Fibroblast of lung (primary cell): ENCODE measurements around the gene C11orf71. TPM values are rescaled to one million over a fixed set of nuclear protein-coding genes. Genes with fewer than 3 reads are reported as not detected.

Source experiments
- DNase-seq, 2 donors: peaks; one replicate each; pipeline versions ENCODE4 v3.0.0 to v3.0.0-alpha.2; 2010; ENCODE audit warnings: low read depth in 2 of 2
- H2AFZ ChIP-seq: 2 replicates; pipeline ENCODE4 v1.5.1; 2012; ENCODE audit warnings: low read length, control low read depth, inconsistent platforms
- H3K27ac ChIP-seq: 2 replicates; pipeline ENCODE4 v1.5.1; 2011; ENCODE audit warnings: low read length, control low read depth; ENCODE audit not compliant: insufficient read depth
- H3K27me3 ChIP-seq: 2 replicates; pipeline ENCODE4 v1.5.1; 2011; ENCODE audit warnings: mild to moderate bottlenecking, low read length; ENCODE audit not compliant: control insufficient read depth, insufficient read depth
- H3K36me3 ChIP-seq: 2 replicates; pipeline ENCODE4 v1.5.1; 2011; ENCODE audit warnings: low read length; ENCODE audit not compliant: control insufficient read depth, insufficient read depth
- H3K4me1 ChIP-seq: 2 replicates; pipeline ENCODE4 v1.5.1; 2011; ENCODE audit warnings: low read length; ENCODE audit not compliant: control insufficient read depth, insufficient read depth; ENCODE audit errors: extremely low read depth
- H3K4me2 ChIP-seq: 2 replicates; pipeline ENCODE4 v1.5.1; 2011; ENCODE audit warnings: low read length, control low read depth; ENCODE audit not compliant: insufficient read depth; ENCODE audit errors: extremely low read depth
- H3K4me3 ChIP-seq, 4 experiments: fragments of 200-600 bp in 1 of 4; sonication (generic) in 1 of 4; replicated peaks in 1 of 4; 2 replicates each; pipeline ENCODE4 v1.5.1; 2011 to 2016; ENCODE audit warnings: low read length in 4 of 4, low read depth in 3 of 4, mild to moderate bottlenecking in 3 of 4, control low read depth in 2 of 4, inconsistent platforms in 1 of 4, mixed read lengths in 1 of 4; ENCODE audit not compliant: insufficient read depth in 1 of 4; ENCODE audit errors: control extremely low read depth in 1 of 4
- H3K79me2 ChIP-seq: 2 replicates; pipeline ENCODE4 v1.5.1; 2012; ENCODE audit warnings: mild to moderate bottlenecking, low read length, inconsistent platforms; ENCODE audit not compliant: control insufficient read depth, insufficient read depth
- H3K9ac ChIP-seq: 2 replicates; pipeline ENCODE4 v1.5.1; 2011; ENCODE audit warnings: mild to moderate bottlenecking, low read length, control low read depth; ENCODE audit not compliant: insufficient read depth
- H3K9me3 ChIP-seq: 2 replicates; pipeline ENCODE4 v1.5.1; 2012; ENCODE audit warnings: low read depth, low read length; ENCODE audit not compliant: control insufficient read depth, insufficient read depth
- H4K20me1 ChIP-seq: 2 replicates; pipeline ENCODE4 v1.5.1; 2011; ENCODE audit warnings: low read length; ENCODE audit not compliant: control insufficient read depth, insufficient read depth; ENCODE audit errors: extremely low read depth
- EZH2 ChIP-seq: IDR thresholded peaks from 2 replicates; pipeline ENCODE4 v1.5.1; 2012; ENCODE audit warnings: low read length, control low read depth, mild to moderate bottlenecking; ENCODE audit errors: missing control alignments
- polyA plus RNA-seq, 2 donors: library from polyadenylated mRNA; depleted of rRNA in 1 of 2; stranded (reverse) in 1 of 2; unstranded in 1 of 2; fragments of >200 nt; gene quantifications; 2 replicates each; pipeline ENCODE4 v1.2.1, GENCODE V29; 2011 to 2012; ENCODE audit warnings: missing spikeins in 1 of 2
- total RNA-seq: library from RNA; depleted of rRNA; stranded (reverse); fragments of >200 nt; gene quantifications from 2 replicates; pipeline ENCODE4 v1.2.1, GENCODE V29; 2014
- TF ChIP-seq, protein P1 (sequence below), 2 donors: IDR thresholded peaks in 1 of 2; conservative IDR thresholded peaks in 1 of 2; 1 replicate in 1 of 2; 2 replicates in 1 of 2; pipeline ENCODE4 v1.5.1; 2011 to 2012; ENCODE audit warnings: low read length in 2 of 2, control low read depth in 1 of 2, inconsistent platforms in 1 of 2, low read depth in 1 of 2, mild to moderate bottlenecking in 1 of 2

Gene C11orf71
- total and polyA plus RNA-seq, 2 donors (not counting 1 experiment from before 2014, with no cell fraction given) = 4.0 to 9.6 TPM

DNA sequence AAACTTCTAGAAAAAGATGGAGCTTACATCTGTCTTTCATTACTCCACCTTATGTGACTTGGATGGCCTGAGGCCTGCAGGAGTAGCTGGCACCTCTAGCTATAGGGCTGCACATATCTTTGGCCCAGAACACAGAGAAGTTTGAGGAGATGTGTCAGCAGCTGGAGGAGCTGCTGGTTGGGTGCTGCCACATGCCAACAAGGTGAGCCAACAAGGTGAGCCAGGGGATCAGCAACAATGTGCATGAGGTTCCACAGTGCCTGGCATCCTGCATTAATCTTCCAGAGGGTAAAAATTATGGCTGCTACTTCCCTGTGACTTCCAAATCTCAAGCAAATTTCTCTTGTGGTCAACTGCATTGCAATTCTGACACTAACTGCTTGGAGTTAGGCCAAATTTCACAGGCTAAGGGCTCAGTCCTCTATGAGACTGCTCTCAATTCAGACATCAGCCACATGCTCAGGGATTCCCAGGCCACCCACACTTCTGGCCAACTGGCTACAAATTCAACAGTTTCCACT, 16.2 kb upstream of the C11orf71 start:
- H3K9ac ChIP-seq = no peak overlapping the region
- H3K27me3 ChIP-seq = no peaks in the 10 kb centered on the region
- no peaks in the 10 kb centered on the region for H4K20me1 ChIP-seq
- no peaks in the 10 kb centered on the region for H3K79me2 ChIP-seq
- no peak overlapping the region for H3K4me3 ChIP-seq
- H3K27ac ChIP-seq = no peak overlapping the region
- H3K4me1 ChIP-seq = no peaks in the 10 kb centered on the region
- no peaks in the 10 kb centered on the region for H3K36me3 ChIP-seq
- no peak for TF ChIP-seq EZH2
- TF ChIP-seq, protein P1, sequence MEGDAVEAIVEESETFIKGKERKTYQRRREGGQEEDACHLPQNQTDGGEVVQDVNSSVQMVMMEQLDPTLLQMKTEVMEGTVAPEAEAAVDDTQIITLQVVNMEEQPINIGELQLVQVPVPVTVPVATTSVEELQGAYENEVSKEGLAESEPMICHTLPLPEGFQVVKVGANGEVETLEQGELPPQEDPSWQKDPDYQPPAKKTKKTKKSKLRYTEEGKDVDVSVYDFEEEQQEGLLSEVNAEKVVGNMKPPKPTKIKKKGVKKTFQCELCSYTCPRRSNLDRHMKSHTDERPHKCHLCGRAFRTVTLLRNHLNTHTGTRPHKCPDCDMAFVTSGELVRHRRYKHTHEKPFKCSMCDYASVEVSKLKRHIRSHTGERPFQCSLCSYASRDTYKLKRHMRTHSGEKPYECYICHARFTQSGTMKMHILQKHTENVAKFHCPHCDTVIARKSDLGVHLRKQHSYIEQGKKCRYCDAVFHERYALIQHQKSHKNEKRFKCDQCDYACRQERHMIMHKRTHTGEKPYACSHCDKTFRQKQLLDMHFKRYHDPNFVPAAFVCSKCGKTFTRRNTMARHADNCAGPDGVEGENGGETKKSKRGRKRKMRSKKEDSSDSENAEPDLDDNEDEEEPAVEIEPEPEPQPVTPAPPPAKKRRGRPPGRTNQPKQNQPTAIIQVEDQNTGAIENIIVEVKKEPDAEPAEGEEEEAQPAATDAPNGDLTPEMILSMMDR (conservative IDR thresholded peaks at IDR 0.05 in 1 of 2, IDR thresholded peaks at IDR 0.05 in 1 of 2; ENCODE audit: low read depth in 1 of 2, low read length in 2 of 2) = no peak
- no peaks in the 10 kb centered on the region for H3K9me3 ChIP-seq
- peak; percentile 22 to 80 for DNase-seq
- H2AFZ ChIP-seq = no peak overlapping the region
- no peak overlapping the region for H3K4me2 ChIP-seq

DNA sequence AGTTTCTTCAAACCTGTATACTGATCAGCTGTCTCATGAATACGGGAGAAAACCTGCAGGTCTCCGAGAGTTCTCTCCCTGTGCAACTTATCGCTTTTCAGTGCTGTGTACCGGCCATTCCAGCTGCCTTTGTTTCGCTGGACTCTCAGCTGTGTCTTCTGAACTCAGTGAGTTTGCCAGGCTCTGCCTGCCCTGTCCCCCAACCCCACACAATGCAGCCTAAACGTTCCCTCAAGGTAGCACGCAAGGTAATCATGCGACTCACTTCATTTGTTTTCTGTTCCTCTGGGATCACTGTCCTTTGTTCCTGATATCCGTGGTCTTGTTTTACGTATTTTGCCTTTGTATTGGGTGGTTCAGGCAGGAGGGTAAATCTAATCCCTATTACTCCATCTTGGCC, 13.6 kb upstream of the C11orf71 start:
- no peaks in the 10 kb centered on the region for H3K36me3 ChIP-seq
- no peak for DNase-seq
- H3K4me3 ChIP-seq = no peak overlapping the region
- no peak overlapping the region for H3K4me2 ChIP-seq
- no peaks in the 10 kb centered on the region for H3K79me2 ChIP-seq
- no peaks in the 10 kb centered on the region for H3K27me3 ChIP-seq
- no peak overlapping the region for H3K9ac ChIP-seq
- no peak overlapping the region for H3K27ac ChIP-seq
- H2AFZ ChIP-seq = no peak overlapping the region
- TF ChIP-seq, protein P1 (conservative IDR thresholded peaks at IDR 0.05 in 1 of 2, IDR thresholded peaks at IDR 0.05 in 1 of 2; ENCODE audit: low read depth in 1 of 2, low read length in 2 of 2) = no peak
- TF ChIP-seq EZH2 = no peak
- H3K9me3 ChIP-seq = no peaks in the 10 kb centered on the region
- no peaks in the 10 kb centered on the region for H4K20me1 ChIP-seq
- H3K4me1 ChIP-seq = no peaks in the 10 kb centered on the region

DNA sequence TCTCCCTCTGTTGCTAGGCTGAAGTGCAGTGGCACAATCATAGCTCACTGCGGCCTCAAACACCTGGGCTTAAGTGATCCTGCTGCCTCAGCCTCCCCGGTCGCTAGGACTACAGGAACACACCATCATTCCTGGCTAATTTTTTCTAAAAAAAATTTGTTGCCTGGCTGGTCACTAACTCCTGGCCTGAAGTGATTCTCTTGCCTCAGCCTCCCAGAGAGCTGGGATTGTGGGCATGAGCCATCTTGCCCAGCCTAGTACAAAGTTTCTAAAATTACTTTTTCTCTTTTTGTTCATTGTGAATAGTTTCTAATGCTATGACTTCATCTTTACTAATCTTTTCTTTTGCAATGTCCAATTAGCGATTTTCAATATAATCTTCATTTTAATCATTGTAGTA, 12.6 kb upstream of the C11orf71 start:
- no peak overlapping the region for H2AFZ ChIP-seq
- H3K36me3 ChIP-seq = no peaks in the 10 kb centered on the region
- TF ChIP-seq, protein P1 (conservative IDR thresholded peaks at IDR 0.05 in 1 of 2, IDR thresholded peaks at IDR 0.05 in 1 of 2; ENCODE audit: low read depth in 1 of 2, low read length in 2 of 2) = no peak
- TF ChIP-seq EZH2 = no peak

More for the DNA sequence above, 12.6 kb upstream of the C11orf71 start:
- H3K4me1 ChIP-seq = no peaks in the 10 kb centered on the region
- no peaks in the 10 kb centered on the region for H3K79me2 ChIP-seq
- H3K9ac ChIP-seq = no peak overlapping the region
- H3K9me3 ChIP-seq = no peaks in the 10 kb centered on the region
- H3K4me2 ChIP-seq = no peak overlapping the region
- no peaks in the 10 kb centered on the region for H3K27me3 ChIP-seq
- DNase-seq = no peak
- no peak overlapping the region for H3K4me3 ChIP-seq
- no peaks in the 10 kb centered on the region for H4K20me1 ChIP-seq
- H3K27ac ChIP-seq = no peak overlapping the region
